ENCODE results near the gene CCDC8. TPM values are rescaled to one million over a fixed set of nuclear protein-coding genes. Genes with fewer than 3 reads are reported as not detected.

The CCDC8 gene
- total and polyA plus RNA-seq, 2 experiments from 2014 or later: 5.6 to 16.5 TPM

DNA sequence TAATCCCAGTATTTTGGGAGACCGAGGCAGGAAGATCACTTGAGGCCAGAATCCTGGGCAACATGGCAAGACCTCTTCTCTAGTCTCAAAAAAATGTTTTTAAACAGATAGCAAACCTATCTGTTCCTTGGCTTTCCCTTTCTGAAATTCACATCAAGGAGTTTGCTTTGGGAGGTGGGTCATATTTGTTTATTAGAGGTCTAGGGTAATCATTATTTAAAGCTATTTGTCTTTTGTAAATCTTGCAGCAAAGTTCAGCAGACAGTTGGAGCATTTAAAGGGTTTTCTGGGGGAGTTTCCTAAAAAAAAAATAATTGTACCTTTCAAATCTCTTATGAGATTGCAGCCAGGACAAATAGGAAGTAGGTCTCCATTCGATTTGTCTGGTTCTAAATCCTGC lies 49.0 kb downstream of the CCDC8 start:
- Histone ChIP-seq H3K4me2 (no peak overlapping the region), H3F3A (replicated peaks; ENCODE audit: low read depth) (no peaks in the 10 kb centered on the region; the same call in 1 of the 2 replicates), H3K36me3 (ENCODE audit: insufficient read depth) (peaks cover 15% of the 10 kb centered on the region), H3K9me2 (ENCODE audit: insufficient read depth) (no peaks in the 10 kb centered on the region), H4K20me1 (replicated peaks; ENCODE audit: insufficient read depth) (peaks cover 17% of the 10 kb centered on the region), H3K27ac (ENCODE audit: low read depth) (no peak overlapping the region), H2AFZ (no peak overlapping the region), H3K4me1 (ENCODE audit: insufficient read depth) (no peaks in the 10 kb centered on the region), H3K4me3 (no peak overlapping the region), H3K27me3 (ENCODE audit: insufficient read depth) (no peaks in the 10 kb centered on the region), H3K79me2 (replicated peaks; ENCODE audit: insufficient read depth) (peaks cover 82% of the 10 kb centered on the region)
- no peaks in the 10 kb centered on the region for H3K9me3 Mint-ChIP-seq
- ATAC-seq (no peak), DNase-seq (ENCODE audit: low spot score) (no peak)
- H3K4me3 Mint-ChIP-seq: no peak overlapping the region
- H3K4me1 Mint-ChIP-seq: peaks cover 6% of the 10 kb centered on the region; the same call in 1 of the 3 replicates
- no peaks in the 10 kb centered on the region for H3K27me3 Mint-ChIP-seq (ENCODE audit: insufficient read depth, low read depth, poor library complexity)
- TF ChIP-seq EZH2 (IDR thresholded peaks at IDR 0.05; ENCODE audit: low read depth, unreplicated experiment): no peak
- no peak for TF ChIP-seq CREB1 (CRISPR knock-in tag; IDR thresholded peaks at IDR 0.05; ENCODE audit: low read depth)
- peaks cover 38% of the 10 kb centered on the region for H3K36me3 Mint-ChIP-seq (ENCODE audit: low read depth)
- no peak overlapping the region for H3K27ac Mint-ChIP-seq

GRCh38 chr19:46361915-46362314 lies 51.4 kb downstream of the CCDC8 start:
- Histone ChIP-seq H4K20me1 (replicated peaks; ENCODE audit: insufficient read depth) (peaks cover 26% of the 10 kb centered on the region), H3K4me1 (ENCODE audit: insufficient read depth) (no peaks in the 10 kb centered on the region), H3K9me2 (ENCODE audit: insufficient read depth) (no peaks in the 10 kb centered on the region), H3K79me2 (replicated peaks; ENCODE audit: insufficient read depth) (peaks cover 86% of the 10 kb centered on the region), H3K27ac (ENCODE audit: low read depth) (no peak overlapping the region), H3F3A (replicated peaks; ENCODE audit: low read depth) (no peaks in the 10 kb centered on the region; the same call in 1 of the 2 replicates), H3K36me3 (ENCODE audit: insufficient read depth) (peaks cover 27% of the 10 kb centered on the region), H3K4me2 (no peak overlapping the region), H2AFZ (no peak overlapping the region), H3K27me3 (ENCODE audit: insufficient read depth) (no peaks in the 10 kb centered on the region), H3K4me3 (no peak overlapping the region)
- Mint-ChIP-seq H3K4me1 (peaks cover 6% of the 10 kb centered on the region; the same call in 1 of the 3 replicates), H3K27ac (no peak overlapping the region), H3K4me3 (no peak overlapping the region), H3K36me3 (ENCODE audit: low read depth) (peaks cover 49% of the 10 kb centered on the region), H3K27me3 (ENCODE audit: insufficient read depth, low read depth, poor library complexity) (peaks cover 6% of the 10 kb centered on the region), H3K9me3 (no peaks in the 10 kb centered on the region)
- ATAC-seq (no peak), DNase-seq (ENCODE audit: low spot score) (no peak)
- TF ChIP-seq ZNF462 (CRISPR knock-in tag; IDR thresholded peaks at IDR 0.05) (no peak), POLR2AphosphoS5 (IDR thresholded peaks at IDR 0.05; ENCODE audit: low read depth) (no peak), REST (IDR thresholded peaks at IDR 0.05; ENCODE audit: unreplicated experiment) (no peak), NANOG (IDR thresholded peaks at IDR 0.05; ENCODE audit: borderline replicate concordance) (no peak), CREB1 (CRISPR knock-in tag; IDR thresholded peaks at IDR 0.05; ENCODE audit: low read depth) (no peak)
- TF ChIP-seq, protein P1, sequence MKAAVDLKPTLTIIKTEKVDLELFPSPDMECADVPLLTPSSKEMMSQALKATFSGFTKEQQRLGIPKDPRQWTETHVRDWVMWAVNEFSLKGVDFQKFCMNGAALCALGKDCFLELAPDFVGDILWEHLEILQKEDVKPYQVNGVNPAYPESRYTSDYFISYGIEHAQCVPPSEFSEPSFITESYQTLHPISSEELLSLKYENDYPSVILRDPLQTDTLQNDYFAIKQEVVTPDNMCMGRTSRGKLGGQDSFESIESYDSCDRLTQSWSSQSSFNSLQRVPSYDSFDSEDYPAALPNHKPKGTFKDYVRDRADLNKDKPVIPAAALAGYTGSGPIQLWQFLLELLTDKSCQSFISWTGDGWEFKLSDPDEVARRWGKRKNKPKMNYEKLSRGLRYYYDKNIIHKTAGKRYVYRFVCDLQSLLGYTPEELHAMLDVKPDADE (IDR thresholded peaks at IDR 0.05): no peak
